H1 (cell line): ENCODE measurements around the gene IL18BP. TPM values are rescaled to one million over a fixed set of nuclear protein-coding genes. Genes with fewer than 3 reads are reported as not detected.

Experiments
- CTCF ChIA-PET: fragments of 300-600 bp; sonication (Branson Sonifier 250); formaldehyde crosslinking; loops from one replicate; lab custom pipeline; 2021; ENCODE audit not compliant: partially characterized antibody; lab: Charles Lee
- POLR2A ChIA-PET: fragments of 300-600 bp; sonication (Branson Sonifier 250); formaldehyde crosslinking; loops from one replicate; lab custom pipeline; 2021; ENCODE audit warnings: inconsistent platforms; ENCODE audit not compliant: partially characterized antibody; lab: Charles Lee
- DNase-seq, 2 experiments: peaks; one replicate each; pipeline versions ENCODE4 v3.0.0 to v3.0.0-alpha.2; 2010 to 2022; ENCODE audit warnings: low spot score in 2 of 2, low read depth in 1 of 2, mixed read lengths in 1 of 2
- FAIRE-seq: peaks from 2 replicates; lab custom pipeline; 2011; peaks lifted over from hg19 to GRCh38; lab: Jason Lieb, UNC
- H2AFZ ChIP-seq: 2 replicates; pipeline ENCODE4 v1.8.1; 2012; ENCODE audit warnings: low read length, inconsistent platforms
- H2AK5ac ChIP-seq: 2 replicates; pipeline ENCODE4 v1.6.1; 2013; ENCODE audit warnings: low read depth, low read length
- H2BK120ac ChIP-seq: replicated peaks from 2 replicates; pipeline ENCODE3; 2013; ENCODE audit warnings: low read depth, low read length, inconsistent platforms
- H2BK12ac ChIP-seq: 2 replicates; pipeline ENCODE4 v1.6.1; 2013; ENCODE audit warnings: low read depth, low read length
- H2BK15ac ChIP-seq: 2 replicates; pipeline ENCODE4 v1.6.1; 2013; ENCODE audit warnings: low read length
- H2BK20ac ChIP-seq: 2 replicates; pipeline ENCODE4 v1.6.1; 2013; ENCODE audit warnings: low read length
- H2BK5ac ChIP-seq: 2 replicates; pipeline ENCODE4 v1.6.1; 2013; ENCODE audit warnings: low read depth, low read length
- H3K14ac ChIP-seq: 2 replicates; pipeline ENCODE4 v1.6.1; 2013; ENCODE audit warnings: inconsistent platforms; ENCODE audit not compliant: insufficient read length
- H3K18ac ChIP-seq: 2 replicates; pipeline ENCODE4 v1.6.1; 2013; ENCODE audit warnings: low read length; ENCODE audit errors: extremely low read depth
- H3K23ac ChIP-seq: 2 replicates; pipeline ENCODE4 v1.6.1; 2013; ENCODE audit warnings: inconsistent platforms; ENCODE audit not compliant: insufficient read length
- H3K23me2 ChIP-seq: 2 replicates; pipeline ENCODE4 v1.6.1; 2013; ENCODE audit warnings: low read depth, low read length
- H3K27ac ChIP-seq: 2 replicates; pipeline ENCODE4 v1.6.1; 2011; ENCODE audit warnings: low read depth, low read length, inconsistent platforms
- H3K27me3 ChIP-seq, 4 experiments: replicated peaks in 1 of 4; 1 replicate in 1 of 4; 2 replicates in 3 of 4; pipeline versions ENCODE4 v1.6.1 to v1.8.1; 2011 to 2013; ENCODE audit warnings: low read length in 3 of 4, mild to moderate bottlenecking in 3 of 4, inconsistent platforms in 2 of 4, mixed read lengths in 2 of 4, moderate library complexity in 1 of 4; ENCODE audit not compliant: control insufficient read depth in 3 of 4, insufficient read depth in 3 of 4; ENCODE audit errors: extremely low read depth in 1 of 4
- H3K36me3 ChIP-seq, 4 experiments: 2 replicates each; pipeline versions ENCODE4 v1.6.1 to v1.8.1; 2011 to 2013; ENCODE audit warnings: mild to moderate bottlenecking in 4 of 4, low read length in 3 of 4, moderate library complexity in 2 of 4, control low read depth in 1 of 4, inconsistent platforms in 1 of 4; ENCODE audit not compliant: insufficient read depth in 4 of 4, control insufficient read depth in 2 of 4
- H3K4ac ChIP-seq: replicated peaks from 2 replicates; pipeline ENCODE3; 2013; ENCODE audit warnings: low read length, low read depth, mixed read lengths, inconsistent platforms; ENCODE audit not compliant: insufficient read length
- H3K4me1 ChIP-seq, 4 experiments: replicated peaks in 1 of 4; 1 replicate in 1 of 4; 2 replicates in 3 of 4; pipeline versions ENCODE4 v1.6.1 to v1.8.1; 2011 to 2013; ENCODE audit warnings: low read length in 3 of 4, inconsistent platforms in 2 of 4, mixed read lengths in 1 of 4; ENCODE audit not compliant: insufficient read depth in 4 of 4, control insufficient read depth in 3 of 4
- H3K4me2 ChIP-seq, 2 experiments: 2 replicates each; pipeline versions ENCODE4 v1.6.1 to v1.8.1; 2011 to 2013; ENCODE audit warnings: low read depth in 2 of 2, low read length in 2 of 2, control low read depth in 1 of 2, inconsistent platforms in 1 of 2, mild to moderate bottlenecking in 1 of 2; ENCODE audit not compliant: insufficient read depth in 1 of 2
- H3K4me3 ChIP-seq, 4 experiments: fragments of 200-600, 300-600 bp in 1 of 4; sonication (generic), shearing (Covaris generic), sonication (Bioruptor Twin) in 1 of 4; 2 replicates each; pipeline versions ENCODE4 v1.5.1 to v1.8.1; 2011 to 2016; ENCODE audit warnings: low read length in 4 of 4, low read depth in 3 of 4, control low read depth in 2 of 4, inconsistent platforms in 2 of 4, mild to moderate bottlenecking in 2 of 4, mixed read lengths in 1 of 4, moderate library complexity in 1 of 4; ENCODE audit not compliant: insufficient read depth in 2 of 4; ENCODE audit errors: extremely low read depth in 1 of 4
- H3K56ac ChIP-seq: replicated peaks from 2 replicates; pipeline ENCODE3; 2013; ENCODE audit warnings: low read depth, mild to moderate bottlenecking, mixed read lengths, low read length, inconsistent platforms; ENCODE audit not compliant: insufficient read length
- H3K79me1 ChIP-seq: 2 replicates; pipeline ENCODE4 v1.6.1; 2013; ENCODE audit warnings: low read depth, low read length, control low read depth
- H3K79me2 ChIP-seq, 2 experiments: 2 replicates each; pipeline versions ENCODE4 v1.6.1 to v1.8.1; 2012 to 2013; ENCODE audit warnings: low read length in 2 of 2, mild to moderate bottlenecking in 2 of 2, inconsistent platforms in 1 of 2; ENCODE audit not compliant: insufficient read depth in 2 of 2, control insufficient read depth in 1 of 2
- H3K9ac ChIP-seq, 4 experiments: replicated peaks in 1 of 4; 1 replicate in 1 of 4; 2 replicates in 3 of 4; pipeline versions ENCODE4 v1.6.1 to v1.8.1; 2011 to 2013; ENCODE audit warnings: low read depth in 3 of 4, low read length in 3 of 4, control low read depth in 2 of 4, mild to moderate bottlenecking in 2 of 4, moderate library complexity in 2 of 4, inconsistent platforms in 1 of 4; ENCODE audit errors: extremely low read depth in 1 of 4
- H3K9me3 ChIP-seq, 2 experiments: 2 replicates each; pipeline versions ENCODE4 v1.6.1 to v1.8.1; 2012 to 2013; ENCODE audit warnings: mild to moderate bottlenecking in 2 of 2, moderate library complexity in 2 of 2, control low read depth in 1 of 2, inconsistent platforms in 1 of 2, low read depth in 1 of 2, low read length in 1 of 2, mixed read lengths in 1 of 2; ENCODE audit not compliant: insufficient read depth in 2 of 2
- H4K20me1 ChIP-seq, 2 experiments: replicated peaks in 1 of 2; 2 replicates each; pipeline versions ENCODE3 to v1.8.1; 2011 to 2013; ENCODE audit warnings: inconsistent platforms in 2 of 2, low read length in 2 of 2, mild to moderate bottlenecking in 1 of 2; ENCODE audit not compliant: insufficient read depth in 2 of 2, control insufficient read depth in 1 of 2
- H4K5ac ChIP-seq: 2 replicates; pipeline ENCODE4 v1.6.1; 2013; ENCODE audit warnings: low read length, low read depth, mixed read lengths, inconsistent platforms; ENCODE audit not compliant: insufficient read length
- H4K8ac ChIP-seq: 2 replicates; pipeline ENCODE4 v1.8.0; 2013; ENCODE audit warnings: mild to moderate bottlenecking, moderate library complexity, low read length, inconsistent platforms; ENCODE audit not compliant: insufficient read depth; ENCODE audit errors: extremely low read depth
- H4K91ac ChIP-seq: replicated peaks from 2 replicates; pipeline ENCODE3; 2013; ENCODE audit warnings: low read length, mixed read lengths, inconsistent platforms; ENCODE audit not compliant: insufficient read length
- BRCA1 ChIP-seq: IDR thresholded peaks from 2 replicates; pipeline ENCODE4 v1.6.1; 2012; ENCODE audit warnings: low read depth, low read length, improper control_type of control experiment
- CBX8 ChIP-seq: fragments of 300-800, 300-1000 bp; sonication (generic); IDR thresholded peaks from 2 replicates; pipeline ENCODE4 v1.7.1; 2016; ENCODE audit warnings: low read depth, low read length, borderline replicate concordance
- MAX ChIP-seq: IDR thresholded peaks from 2 replicates; pipeline ENCODE4 v1.6.1; 2012; ENCODE audit warnings: inconsistent platforms
- POLR2AphosphoS5 ChIP-seq: IDR thresholded peaks from 2 replicates; pipeline ENCODE4 v1.6.1; 2011; ENCODE audit warnings: low read depth, low read length
- RAD21 ChIP-seq, 2 experiments: IDR thresholded peaks in 1 of 2; conservative IDR thresholded peaks in 1 of 2; 2 replicates each; pipeline ENCODE4 v1.6.1; 2011; ENCODE audit warnings: low read depth in 2 of 2, low read length in 2 of 2, improper control_type of control experiment in 1 of 2, inconsistent platforms in 1 of 2, mild to moderate bottlenecking in 1 of 2, moderate library complexity in 1 of 2
- RNF2 ChIP-seq: fragments of 200-900, 300-1000 bp; sonication (generic); IDR thresholded peaks from 2 replicates; pipeline ENCODE4 v1.7.1; 2016; ENCODE audit warnings: borderline replicate concordance, low read depth, mild to moderate bottlenecking, antibody characterized with exemption, low read length; ENCODE audit not compliant: poor library complexity, severe bottlenecking; ENCODE audit errors: missing control alignments
- SAP30 ChIP-seq: fragments of 300-600 bp; sonication (generic); IDR thresholded peaks from 2 replicates; pipeline ENCODE4 v1.7.1; 2012; ENCODE audit warnings: low read length, moderate library complexity, mild to moderate bottlenecking, inconsistent platforms; ENCODE audit not compliant: insufficient read depth, insufficient replicate concordance
- SUZ12 ChIP-seq: fragments of 200-600 bp; sonication (generic); IDR thresholded peaks from 2 replicates; pipeline ENCODE4 v1.6.1; 2012; ENCODE audit warnings: mild to moderate bottlenecking, inconsistent platforms, low read length, moderate library complexity, mixed read lengths
- TAF1 ChIP-seq: IDR thresholded peaks from 2 replicates; pipeline ENCODE4 v1.6.1; 2011; ENCODE audit warnings: mild to moderate bottlenecking, low read depth, low read length
- TAF7 ChIP-seq: optimal IDR thresholded peaks from 2 replicates; pipeline ENCODE3; 2011; ENCODE audit warnings: low read depth, mild to moderate bottlenecking, inconsistent platforms, low read length, moderate library complexity, borderline replicate concordance
- WGBS, 2 experiments: shearing (Covaris generic) in 1 of 2; methylation state at CpG; one replicate each; pipeline versions ENCODE4 v1.1.6 to v1.1.7; 2013 to 2015; ENCODE audit warnings: low lambda C conversion rate in 2 of 2, mixed read lengths in 2 of 2, inconsistent platforms in 1 of 2, low coverage in 1 of 2, missing lambda C conversion rate in 1 of 2; ENCODE audit not compliant: insufficient replicate concordance in 2 of 2, insufficient coverage in 1 of 2, insufficient read length in 1 of 2; ENCODE audit errors: extremely low coverage in 1 of 2, missing lambda C conversion rate in 1 of 2; 5-methylcytosine and 5-hydroxymethylcytosine counted together
- polyA plus RNA-seq, 7 experiments: library from polyadenylated mRNA; depleted of rRNA in 3 of 7; stranded (reverse) in 5 of 7; unstranded in 2 of 7; fragments of >200 nt in 5 of 7; fragments of 200-250 nt in 2 of 7; gene quantifications; 1 replicate in 5 of 7; 2 replicates in 1 of 7; 4 replicates in 1 of 7; pipeline versions ENCODE4 v1.2.1 to v1.2.3, GENCODE V29; 2011 to 2013; ENCODE audit warnings: missing spikeins in 2 of 7, mixed read lengths in 2 of 7
- total RNA-seq: library from RNA; stranded (reverse); fragmentation: NEBNext Ultra II Directional; extraction: Animal tissue kit (Norgen Biotek cat#: 25700); gene quantifications from 2 replicates; pipeline ENCODE4 v1.2.1, GENCODE V29; 2021

IL18BP gene
- total and polyA plus RNA-seq, 2 of the 8 experiments (the other 6 are each of a cell fraction or from before 2014, with no cell fraction given), result 9.8 to 17.0 TPM

GRCh38 chr11:72013765-72014711 lies 15.3 kb downstream of the IL18BP start:
- Histone ChIP-seq H3K18ac (no peak overlapping the region), H3K36me3 (peaks cover 54 to 83% (median 75%) of the 10 kb centered on the region in 4 experiments), H3K4me2 (no peak overlapping the region), H3K79me2 (no peaks in the 10 kb centered on the region), H3K56ac (no peak overlapping the region), H4K91ac (no peak overlapping the region), H2AK5ac (no peak overlapping the region), H3K27me3 (no peaks in the 10 kb centered on the region), H3K4ac (no peak overlapping the region), H3K4me3 (no peak overlapping the region), H3K9me3 (no peaks in the 10 kb centered on the region), H3K14ac (no peak overlapping the region), H3K79me1 (no peaks in the 10 kb centered on the region; the same call in 1 of the 2 replicates), H3K9ac (no peak overlapping the region), H3K23ac (no peak overlapping the region), H2BK12ac (no peak overlapping the region), H4K5ac (no peak overlapping the region), H2BK5ac (no peak overlapping the region), H4K20me1 (peaks cover 20 to 40% of the 10 kb centered on the region in 2 experiments), H2AFZ (no peak overlapping the region), H2BK20ac (no peak overlapping the region), H4K8ac (no peak overlapping the region), H3K23me2 (no peaks in the 10 kb centered on the region), H3K27ac (no peak overlapping the region), H2BK15ac (0 out of 2 replicates have a peak overlapping the region, but pooled peaks have one; percentile 72), H2BK120ac (no peak overlapping the region), H3K4me1 (no peaks in the 10 kb centered on the region)
- WGBS, 2 experiments, result 93% methylated on average over 35 of the region's 38 CpGs; no CpG with 5 or more reads in 1 of the 2 experiments
- ChIA-PET CTCF (interaction anchor here (0.7 to 25.0 kb wide), 17 partner anchors 7 to 223 kb away, joined by 3 to 423 read pairs (median 6); partner anchors contain the start of genes IL18BP and LAMTOR1), POLR2A (interaction anchor here (0.6 to 3.3 kb wide), 8 partner anchors 9 to 78 kb away, joined by 3 to 11 read pairs (median 4); partner anchors contain the start of gene IL18BP)
- DNase-seq (no peak), FAIRE-seq (no peak)
- TF ChIP-seq MAX (no peak), SUZ12 (no peak), TAF1 (no peak), RAD21 (IDR thresholded peaks at IDR 0.05 in 1 of 2, conservative IDR thresholded peaks at IDR 0.05 in 1 of 2; ENCODE audit: low read depth in 2 of 2, low read length in 2 of 2) (no peak), SAP30 (no peak), RNF2 (no peak), POLR2AphosphoS5 (no peak), CBX8 (no peak), BRCA1 (no peak), TAF7 (no peak)
